ENCODE data around the gene USP12. TPM values are rescaled to one million over a fixed set of nuclear protein-coding genes. Genes with fewer than 3 reads are reported as not detected.

Gene USP12
- total RNA-seq, 1 donor from 2014 or later = 21.4 TPM

DNA sequence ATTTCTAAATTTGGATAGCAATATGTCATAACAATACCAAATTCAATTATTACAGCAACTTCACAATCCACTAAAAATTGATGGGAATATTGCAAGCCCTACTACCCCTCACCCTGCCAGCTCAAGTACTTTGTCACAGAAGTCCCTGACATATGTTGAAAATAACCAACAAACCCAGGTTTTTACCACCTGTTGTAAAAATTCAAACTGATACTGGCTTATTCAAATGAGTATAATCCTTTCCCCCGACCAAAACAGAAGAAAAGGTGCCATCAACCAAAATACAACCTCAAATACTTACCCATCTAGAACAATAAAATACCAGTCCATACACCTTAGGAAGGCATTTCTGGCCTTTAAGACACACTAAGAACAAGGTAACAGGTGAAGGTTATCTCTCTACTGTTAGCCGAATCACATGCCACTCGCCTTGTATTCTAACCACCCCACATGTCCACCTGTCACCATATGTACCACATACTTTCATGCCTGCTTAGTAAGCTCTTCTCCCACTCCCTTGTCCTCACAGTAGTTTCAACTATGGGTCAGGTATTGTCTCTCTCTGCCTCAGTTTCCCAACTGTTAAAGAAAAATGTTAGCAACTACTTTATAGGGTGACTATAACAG, 53.1 kb downstream of the USP12 start:
- DNase-seq (ENCODE audit: low read depth, low spot score) = no peak
- Mint-ChIP-seq H3K4me1 (peaks cover 10% of the 10 kb centered on the region), H3K4me3 (no peak overlapping the region), H3K27ac (ENCODE audit: unreplicated experiment) (no peak overlapping the region), H3K27me3 (ENCODE audit: low read depth) (no peaks in the 10 kb centered on the region), H3K36me3 (ENCODE audit: low read depth) (peaks cover 24% of the 10 kb centered on the region), H3K9me3 (peaks cover 8% of the 10 kb centered on the region)
- no peak for TF ChIP-seq CTCF (conservative IDR thresholded peaks at IDR 0.05)

DNA sequence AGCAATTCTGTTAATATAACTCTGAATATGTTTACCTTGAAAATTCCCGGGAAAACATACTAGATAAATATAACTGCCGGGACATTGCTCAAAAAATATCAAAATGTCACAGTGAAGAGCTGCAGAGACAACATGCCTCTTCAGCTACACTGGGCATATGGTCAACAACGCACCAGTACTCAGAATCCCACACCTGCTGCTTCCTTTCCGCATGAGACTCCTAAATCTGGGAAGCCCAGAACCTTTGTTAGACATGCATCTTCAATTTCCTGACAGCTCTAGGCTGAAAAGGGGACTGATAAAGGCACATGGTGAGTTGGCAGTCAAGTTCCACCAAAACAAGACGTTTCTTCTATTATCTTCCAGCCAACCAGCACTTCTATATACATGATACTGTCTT, 53.7 kb downstream of the USP12 start:
- Mint-ChIP-seq H3K4me3 (no peak overlapping the region), H3K27ac (ENCODE audit: unreplicated experiment) (no peak overlapping the region), H3K4me1 (peaks cover 10% of the 10 kb centered on the region), H3K9me3 (peaks cover 3% of the 10 kb centered on the region), H3K36me3 (ENCODE audit: low read depth) (peaks cover 19% of the 10 kb centered on the region), H3K27me3 (ENCODE audit: low read depth) (no peaks in the 10 kb centered on the region)
- TF ChIP-seq CTCF (conservative IDR thresholded peaks at IDR 0.05) = no peak
- DNase-seq (ENCODE audit: low read depth, low spot score) = no peak

DNA sequence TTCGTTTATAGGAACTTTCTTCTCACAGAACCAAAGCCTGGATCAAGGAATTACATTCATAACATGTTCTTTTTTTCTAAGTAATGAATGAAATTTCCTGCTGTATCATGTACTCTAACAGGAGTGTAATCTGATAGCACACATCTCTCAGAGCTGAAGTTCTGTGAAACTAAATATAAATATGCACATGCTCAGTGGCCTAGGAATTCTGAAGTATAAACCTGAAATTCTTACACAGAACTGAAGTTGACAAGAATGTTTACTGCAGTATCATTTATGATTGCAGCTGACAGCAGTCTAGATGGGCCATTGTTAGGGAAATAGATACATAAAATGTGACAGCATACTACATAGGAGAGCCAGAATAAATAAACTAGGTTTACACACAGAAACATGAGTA, 54.5 kb downstream of the USP12 start:
- no peak for DNase-seq (ENCODE audit: low read depth, low spot score)
- H3K36me3 Mint-ChIP-seq (ENCODE audit: low read depth) = peaks cover 17% of the 10 kb centered on the region
- peaks cover 10% of the 10 kb centered on the region for H3K4me1 Mint-ChIP-seq
- no peaks in the 10 kb centered on the region for H3K27me3 Mint-ChIP-seq (ENCODE audit: low read depth)
- H3K9me3 Mint-ChIP-seq = peaks cover under 1% of the 10 kb centered on the region
- H3K4me3 Mint-ChIP-seq = no peak overlapping the region
- TF ChIP-seq CTCF (conservative IDR thresholded peaks at IDR 0.05) = no peak
- H3K27ac Mint-ChIP-seq (ENCODE audit: unreplicated experiment) = no peak overlapping the region

DNA sequence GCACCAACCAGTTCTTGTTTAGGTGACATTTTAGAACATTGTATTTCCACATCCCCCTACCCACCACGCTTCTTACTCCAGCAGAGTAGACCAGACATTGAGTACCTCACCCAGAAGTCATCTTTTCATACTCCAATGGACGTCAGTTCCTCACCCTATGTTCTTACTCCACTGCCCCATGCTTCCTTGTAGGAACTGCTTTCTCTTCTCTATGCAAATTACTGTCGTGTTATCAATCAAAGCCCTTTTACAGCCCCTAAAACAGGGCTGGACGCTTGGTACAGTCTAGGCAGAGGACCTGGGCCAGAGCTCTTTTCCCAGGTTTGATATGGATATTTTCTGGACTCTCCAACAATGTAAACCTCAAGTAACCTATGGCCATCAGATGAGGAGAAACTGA, 58.2 kb downstream of the USP12 start:
- no peak for TF ChIP-seq CTCF (conservative IDR thresholded peaks at IDR 0.05)

DNA sequence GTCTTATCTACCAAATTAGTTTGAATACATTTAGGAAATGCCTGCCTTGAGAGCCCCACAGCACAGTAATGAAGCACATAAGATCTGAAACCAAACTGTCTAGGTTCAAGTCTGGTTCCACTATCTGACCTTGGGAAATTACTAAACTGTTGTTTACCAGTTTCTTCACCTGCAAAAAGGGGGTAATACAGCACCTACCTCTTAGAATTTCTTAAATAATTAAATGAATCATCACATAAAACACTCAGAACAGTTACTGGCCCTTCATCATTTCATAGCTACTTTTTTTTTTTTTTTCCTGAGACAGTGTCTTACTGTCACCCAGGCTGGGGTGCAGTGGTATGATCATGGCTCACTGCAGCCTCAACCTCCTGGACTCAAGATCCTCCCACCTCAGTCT, 59.6 kb downstream of the USP12 start:
- peaks cover 10% of the 10 kb centered on the region for H3K36me3 Mint-ChIP-seq (ENCODE audit: low read depth)
- H3K4me3 Mint-ChIP-seq = no peak overlapping the region
- DNase-seq (ENCODE audit: low read depth, low spot score) = no peak
- H3K27me3 Mint-ChIP-seq (ENCODE audit: low read depth) = no peaks in the 10 kb centered on the region
- no peaks in the 10 kb centered on the region for H3K4me1 Mint-ChIP-seq
- no peak overlapping the region for H3K27ac Mint-ChIP-seq (ENCODE audit: unreplicated experiment)
- peaks cover 5% of the 10 kb centered on the region for H3K9me3 Mint-ChIP-seq
- TF ChIP-seq CTCF (conservative IDR thresholded peaks at IDR 0.05) = no peak

More for the DNA sequence above, 58.2 kb downstream of the USP12 start:
- H3K36me3 Mint-ChIP-seq (ENCODE audit: low read depth) = peaks cover 10% of the 10 kb centered on the region
- H3K9me3 Mint-ChIP-seq = peaks cover 3% of the 10 kb centered on the region
- H3K27me3 Mint-ChIP-seq (ENCODE audit: low read depth) = no peaks in the 10 kb centered on the region
- H3K27ac Mint-ChIP-seq (ENCODE audit: unreplicated experiment) = no peak overlapping the region
- no peak overlapping the region for H3K4me3 Mint-ChIP-seq
- no peak for DNase-seq (ENCODE audit: low read depth, low spot score)
- H3K4me1 Mint-ChIP-seq = no peaks in the 10 kb centered on the region

Data from neural crest cell (in vitro differentiated cells).